ENCODE measurements around the gene UGT1A4. TPM values are rescaled to one million over a fixed set of nuclear protein-coding genes. Genes with fewer than 3 reads are reported as not detected.

UGT1A4 gene
- total RNA-seq, 1 experiment from 2014 or later, result 73.6 TPM

DNA sequence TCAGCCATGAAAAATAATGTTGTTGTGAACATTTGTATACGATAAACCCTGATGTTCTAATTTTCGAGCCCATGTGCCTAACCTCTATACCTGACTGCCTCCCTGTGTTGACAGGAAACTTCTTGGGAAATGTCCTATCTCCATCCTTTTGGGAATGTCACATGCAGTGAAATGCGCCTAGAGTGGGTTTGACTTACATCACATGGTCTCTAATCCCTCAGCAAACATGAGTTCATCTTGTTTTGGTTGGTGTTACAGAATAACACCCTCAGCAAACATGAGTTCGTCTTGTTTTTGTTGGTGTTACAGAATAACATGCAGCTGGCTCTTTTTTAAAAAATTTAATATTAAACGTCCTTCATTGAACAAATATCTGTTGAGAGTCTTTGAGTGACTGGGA lies 30.2 kb upstream of the UGT1A4 start:
- no peaks in the 10 kb centered on the region for H3K27me3 ChIP-seq (ENCODE audit: insufficient read depth, low read depth)
- POLR2A ChIA-PET (ENCODE audit: unreplicated experiment), result no interaction called here
- no peak for DNase-seq
- H3K9me3 ChIP-seq (ENCODE audit: insufficient read depth, low read depth), result no peaks in the 10 kb centered on the region
- no peaks in the 10 kb centered on the region for H3K9me2 ChIP-seq (ENCODE audit: insufficient read depth)
- no peak overlapping the region for H2AFZ ChIP-seq
- H3F3A ChIP-seq (ENCODE audit: insufficient read depth, low read depth), result peaks cover 52% of the 10 kb centered on the region
- no peak overlapping the region for H3K4me2 ChIP-seq
- TF ChIP-seq, protein P1, sequence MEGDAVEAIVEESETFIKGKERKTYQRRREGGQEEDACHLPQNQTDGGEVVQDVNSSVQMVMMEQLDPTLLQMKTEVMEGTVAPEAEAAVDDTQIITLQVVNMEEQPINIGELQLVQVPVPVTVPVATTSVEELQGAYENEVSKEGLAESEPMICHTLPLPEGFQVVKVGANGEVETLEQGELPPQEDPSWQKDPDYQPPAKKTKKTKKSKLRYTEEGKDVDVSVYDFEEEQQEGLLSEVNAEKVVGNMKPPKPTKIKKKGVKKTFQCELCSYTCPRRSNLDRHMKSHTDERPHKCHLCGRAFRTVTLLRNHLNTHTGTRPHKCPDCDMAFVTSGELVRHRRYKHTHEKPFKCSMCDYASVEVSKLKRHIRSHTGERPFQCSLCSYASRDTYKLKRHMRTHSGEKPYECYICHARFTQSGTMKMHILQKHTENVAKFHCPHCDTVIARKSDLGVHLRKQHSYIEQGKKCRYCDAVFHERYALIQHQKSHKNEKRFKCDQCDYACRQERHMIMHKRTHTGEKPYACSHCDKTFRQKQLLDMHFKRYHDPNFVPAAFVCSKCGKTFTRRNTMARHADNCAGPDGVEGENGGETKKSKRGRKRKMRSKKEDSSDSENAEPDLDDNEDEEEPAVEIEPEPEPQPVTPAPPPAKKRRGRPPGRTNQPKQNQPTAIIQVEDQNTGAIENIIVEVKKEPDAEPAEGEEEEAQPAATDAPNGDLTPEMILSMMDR (conservative IDR thresholded peaks at IDR 0.05), result no peak
- TF ChIP-seq EZH2 (IDR thresholded peaks at IDR 0.05; ENCODE audit: low read depth), result no peak
- H3K4me3 ChIP-seq, result no peak overlapping the region
- H3K27ac ChIP-seq, result peak overlapping the region; percentile 97; the same call in 1 of the 2 replicates
- H3K79me2 ChIP-seq (ENCODE audit: low read depth), result peaks cover 24% of the 10 kb centered on the region
- H3K4me1 ChIP-seq (replicated peaks; ENCODE audit: insufficient read depth), result peaks cover 35% of the 10 kb centered on the region
- peaks cover 13% of the 10 kb centered on the region for H3K36me3 ChIP-seq (ENCODE audit: low read depth)
- H4K20me1 ChIP-seq (ENCODE audit: insufficient read depth), result no peaks in the 10 kb centered on the region
- intact Hi-C loops (cut with micrococcal nuclease; ENCODE audit: unreplicated experiment), result no loop called here
- CTCF ChIA-PET, result no interaction called here
- no TSS peak for BruUV-seq (replicated peaks)

DNA sequence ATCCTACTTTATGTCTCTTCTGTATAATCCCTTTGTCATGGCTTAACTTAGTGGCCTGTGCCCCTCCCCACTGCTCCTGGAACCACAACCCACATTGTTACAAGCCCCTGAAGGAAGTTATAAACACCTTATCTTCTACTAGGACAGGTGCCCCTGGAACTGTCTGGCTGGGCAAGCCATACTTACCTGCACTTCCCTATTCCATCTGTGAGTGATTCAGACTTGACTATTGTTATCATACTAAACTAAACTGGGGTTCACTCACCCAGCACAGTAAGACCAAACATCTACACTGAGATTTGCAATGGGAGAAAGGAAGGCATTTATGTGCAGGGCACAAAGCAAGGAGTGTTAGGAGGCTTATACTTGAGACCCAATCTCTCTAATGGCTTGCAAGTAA lies 29.5 kb upstream of the UGT1A4 start:
- H2AFZ ChIP-seq, result peak overlapping the region; percentile 36; the same call in 1 of the 2 replicates
- peak overlapping the region; percentile 96 for H3K4me2 ChIP-seq
- intact Hi-C loops (cut with micrococcal nuclease; ENCODE audit: unreplicated experiment), result no loop called here
- ChIA-PET POLR2A (ENCODE audit: unreplicated experiment) (interaction anchor here (0.5 to 1.7 kb wide), 3 partner anchors 26 to 201 kb away, joined by 3 to 14 read pairs (median 6); no protein-coding TSS in a partner anchor), CTCF (no interaction called here)
- H3K27me3 ChIP-seq (ENCODE audit: insufficient read depth, low read depth), result no peaks in the 10 kb centered on the region
- no peak for DNase-seq
- peaks cover 31% of the 10 kb centered on the region for H3K79me2 ChIP-seq (ENCODE audit: low read depth)
- H3K36me3 ChIP-seq (ENCODE audit: low read depth), result peaks cover 20% of the 10 kb centered on the region
- H3K27ac ChIP-seq, result peak overlapping the region; percentile 97
- H3K9me2 ChIP-seq (ENCODE audit: insufficient read depth), result no peaks in the 10 kb centered on the region
- H3K4me1 ChIP-seq (replicated peaks; ENCODE audit: insufficient read depth), result peaks cover 35% of the 10 kb centered on the region
- H3K4me3 ChIP-seq, result peak overlapping the region; percentile 4; the same call in 1 of the 2 replicates
- BruUV-seq (replicated peaks), result no TSS peak
- H3F3A ChIP-seq (ENCODE audit: insufficient read depth, low read depth), result peaks cover 58% of the 10 kb centered on the region
- H3K9me3 ChIP-seq (ENCODE audit: insufficient read depth, low read depth), result no peaks in the 10 kb centered on the region
- no peak for TF ChIP-seq EZH2 (IDR thresholded peaks at IDR 0.05; ENCODE audit: low read depth)
- TF ChIP-seq, protein P1 (conservative IDR thresholded peaks at IDR 0.05), result no peak
- H4K20me1 ChIP-seq (ENCODE audit: insufficient read depth), result no peaks in the 10 kb centered on the region

DNA sequence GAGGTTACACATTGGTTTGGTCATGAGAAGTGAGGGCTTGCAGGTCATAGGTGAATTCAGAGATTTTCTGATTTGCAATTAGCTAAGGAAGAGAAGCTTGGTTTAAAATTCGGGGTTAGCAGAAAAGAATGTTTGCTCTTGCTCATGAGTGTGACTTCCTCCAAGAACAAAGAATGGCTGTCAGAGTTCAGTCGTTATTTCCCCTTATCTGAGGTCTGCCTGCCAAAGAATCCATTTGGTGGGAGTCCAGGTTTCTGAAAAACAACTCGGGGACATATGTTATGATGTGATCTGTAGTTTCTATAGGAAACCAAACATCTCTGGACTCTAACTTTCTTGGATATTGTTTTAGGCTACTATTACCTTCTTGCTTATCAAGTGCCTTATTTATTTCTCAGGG lies 29.0 kb upstream of the UGT1A4 start:
- H3K79me2 ChIP-seq (ENCODE audit: low read depth), result peaks cover 36% of the 10 kb centered on the region
- no TSS peak for BruUV-seq (replicated peaks)
- peaks cover 35% of the 10 kb centered on the region for H3K4me1 ChIP-seq (replicated peaks; ENCODE audit: insufficient read depth)
- intact Hi-C loops (cut with micrococcal nuclease; ENCODE audit: unreplicated experiment), result no loop called here
- peaks cover 25% of the 10 kb centered on the region for H3K36me3 ChIP-seq (ENCODE audit: low read depth)
- peak; percentile 25 to 80 for DNase-seq
- H3K9me3 ChIP-seq (ENCODE audit: insufficient read depth, low read depth), result no peaks in the 10 kb centered on the region
- TF ChIP-seq, protein P1 (conservative IDR thresholded peaks at IDR 0.05), result no peak
- TF ChIP-seq EZH2 (IDR thresholded peaks at IDR 0.05; ENCODE audit: low read depth), result no peak
- no peaks in the 10 kb centered on the region for H4K20me1 ChIP-seq (ENCODE audit: insufficient read depth)
- no peaks in the 10 kb centered on the region for H3K9me2 ChIP-seq (ENCODE audit: insufficient read depth)
- H3K27ac ChIP-seq, result peak overlapping the region; percentile 97
- H2AFZ ChIP-seq, result no peak overlapping the region
- H3K4me2 ChIP-seq, result peak overlapping the region; percentile 96
- ChIA-PET POLR2A (ENCODE audit: unreplicated experiment) (interaction anchor here (0.5 to 1.7 kb wide), 3 partner anchors 26 to 201 kb away, joined by 3 to 14 read pairs (median 6); no protein-coding TSS in a partner anchor), CTCF (no interaction called here)
- H3F3A ChIP-seq (ENCODE audit: insufficient read depth, low read depth), result peaks cover 63% of the 10 kb centered on the region
- no peaks in the 10 kb centered on the region for H3K27me3 ChIP-seq (ENCODE audit: insufficient read depth, low read depth)
- H3K4me3 ChIP-seq, result peak overlapping the region; percentile 4; the same call in 1 of the 2 replicates
